Measurements from ENCODE around the gene CFAP65.

DNA sequence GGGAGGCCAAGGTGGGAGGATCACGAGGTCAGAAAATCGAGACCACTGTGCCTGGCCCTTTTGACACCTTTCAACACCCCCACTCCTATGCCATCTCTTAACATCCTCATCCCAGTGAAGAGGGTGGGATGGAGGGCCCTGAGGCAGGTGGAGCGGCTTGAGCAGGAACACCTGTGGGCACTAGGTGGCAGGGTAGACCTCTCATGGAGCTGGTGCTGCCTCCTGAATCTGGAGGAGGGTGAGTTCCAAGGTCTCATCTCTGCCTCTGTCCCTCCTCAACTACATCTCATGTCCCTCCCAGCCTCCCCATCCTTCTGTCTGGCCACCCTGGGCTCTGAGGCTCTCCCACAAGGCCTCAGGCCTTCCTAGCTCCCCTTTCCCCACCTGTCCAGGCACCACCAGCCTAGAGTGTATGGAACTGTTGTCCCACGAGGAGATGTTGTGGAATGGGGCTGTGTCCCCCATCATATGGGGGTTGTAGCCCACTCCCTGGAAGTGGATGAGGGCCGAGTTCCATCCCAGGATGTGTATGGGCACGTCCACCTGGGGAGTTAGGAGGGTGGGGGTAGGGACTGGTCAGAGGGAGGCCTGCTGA is 31.1 kb downstream of the CFAP65 start:
- TF ChIP-seq, protein P1, sequence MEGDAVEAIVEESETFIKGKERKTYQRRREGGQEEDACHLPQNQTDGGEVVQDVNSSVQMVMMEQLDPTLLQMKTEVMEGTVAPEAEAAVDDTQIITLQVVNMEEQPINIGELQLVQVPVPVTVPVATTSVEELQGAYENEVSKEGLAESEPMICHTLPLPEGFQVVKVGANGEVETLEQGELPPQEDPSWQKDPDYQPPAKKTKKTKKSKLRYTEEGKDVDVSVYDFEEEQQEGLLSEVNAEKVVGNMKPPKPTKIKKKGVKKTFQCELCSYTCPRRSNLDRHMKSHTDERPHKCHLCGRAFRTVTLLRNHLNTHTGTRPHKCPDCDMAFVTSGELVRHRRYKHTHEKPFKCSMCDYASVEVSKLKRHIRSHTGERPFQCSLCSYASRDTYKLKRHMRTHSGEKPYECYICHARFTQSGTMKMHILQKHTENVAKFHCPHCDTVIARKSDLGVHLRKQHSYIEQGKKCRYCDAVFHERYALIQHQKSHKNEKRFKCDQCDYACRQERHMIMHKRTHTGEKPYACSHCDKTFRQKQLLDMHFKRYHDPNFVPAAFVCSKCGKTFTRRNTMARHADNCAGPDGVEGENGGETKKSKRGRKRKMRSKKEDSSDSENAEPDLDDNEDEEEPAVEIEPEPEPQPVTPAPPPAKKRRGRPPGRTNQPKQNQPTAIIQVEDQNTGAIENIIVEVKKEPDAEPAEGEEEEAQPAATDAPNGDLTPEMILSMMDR (IDR thresholded peaks at IDR 0.05; ENCODE audit: low read depth, low read length) = peak; percentile 56
- TF ChIP-seq EZH2phosphoT487 (IDR thresholded peaks at IDR 0.05; ENCODE audit: low read depth) = no peak

Data from OCI-LY3 (cell line).